Mammary epithelial cell (primary cell): Measurements from ENCODE around the gene PEX1.

Experiments used
- CTCF ChIP-seq, 2 donors: IDR thresholded peaks in 1 of 2; conservative IDR thresholded peaks in 1 of 2; 2 replicates each; pipeline ENCODE4 v1.5.1; 2011 to 2012; ENCODE audit warnings: inconsistent platforms in 2 of 2, low read length in 2 of 2, mild to moderate bottlenecking in 2 of 2, control low read depth in 1 of 2, low read depth in 1 of 2; ENCODE audit not compliant: insufficient read depth in 1 of 2; ENCODE audit errors: extremely low read depth in 1 of 2
- EZH2 ChIP-seq: IDR thresholded peaks from 2 replicates; pipeline ENCODE4 v1.6.1; 2012; ENCODE audit warnings: low read length, inconsistent platforms, borderline replicate concordance

GRCh38 chr7:92460109-92460508 is 68.2 kb downstream of the PEX1 start:
- TF ChIP-seq CTCF (conservative IDR thresholded peaks at IDR 0.05 in 1 of 2, IDR thresholded peaks at IDR 0.05 in 1 of 2; ENCODE audit: extremely low read depth in 1 of 2, insufficient read depth in 1 of 2, low read depth in 1 of 2, low read length in 2 of 2) (no peak), EZH2 (no peak)
